Suprapubic skin (tissue), 4 donors: ENCODE measurements around the gene RNPEPL1. TPM values are rescaled to one million over a fixed set of nuclear protein-coding genes. Genes with fewer than 3 reads are reported as not detected.
"Not testable (repeated sequence)": the region's sequence is repeated elsewhere in the genome, so short reads cannot be mapped to it uniquely, and the experiment has no call there.

Experiments
- DNase-seq, 2 donors: peaks; one replicate each; pipeline ENCODE4 v3.0.0-alpha.2; 2019; ENCODE audit warnings: low spot score in 2 of 2
- H3K27ac ChIP-seq: fragments of 200-600 bp; sonication (generic); one replicate; pipeline ENCODE4 v1.5.1; 2019
- H3K27me3 ChIP-seq: fragments of 200-600 bp; sonication (generic); one replicate; pipeline ENCODE4 v1.5.1; 2019
- H3K36me3 ChIP-seq: fragments of 200-600 bp; sonication (generic); one replicate; pipeline ENCODE4 v1.5.1; 2019
- H3K4me1 ChIP-seq: fragments of 200-600 bp; sonication (generic); one replicate; pipeline ENCODE4 v1.5.1; 2019
- H3K4me3 ChIP-seq: fragments of 200-600 bp; sonication (generic); one replicate; pipeline ENCODE4 v1.5.1; 2019; ENCODE audit warnings: mild to moderate bottlenecking
- H3K9me3 ChIP-seq: fragments of 200-600 bp; sonication (generic); one replicate; pipeline ENCODE4 v1.5.1; 2019
- EP300 ChIP-seq: sonication (generic); formaldehyde crosslinking; IDR thresholded peaks from one replicate; pipeline ENCODE4 v1.6.1; 2017; ENCODE audit warnings: antibody characterized with exemption
- POLR2A ChIP-seq, 2 donors: fragments of 450-650 bp; IDR thresholded peaks; one replicate each; pipeline ENCODE4 v1.6.1; 2017; ENCODE audit warnings: antibody characterized with exemption in 2 of 2, mild to moderate bottlenecking in 2 of 2, moderate library complexity in 2 of 2
- POLR2AphosphoS5 ChIP-seq, 3 donors: sonication (generic); formaldehyde crosslinking; IDR thresholded peaks; one replicate each; pipeline ENCODE4 v1.6.1; 2017; ENCODE audit warnings: antibody characterized with exemption in 3 of 3
- WGBS: methylation state at CpG from one replicate; pipeline ENCODE4 v1.1.5; 2018; 5-methylcytosine and 5-hydroxymethylcytosine counted together
- total RNA-seq, 4 donors: library from RNA; depleted of rRNA; stranded (reverse); fragments of >200 nt; gene quantifications; one replicate each; pipeline ENCODE4 v1.1.0, GENCODE V29; 2016
- TF ChIP-seq, protein P1 (sequence below), 2 donors: fragments of 200-600 bp in 1 of 2; fragments of 450-650 bp in 1 of 2; sonication (generic) in 1 of 2; IDR thresholded peaks; one replicate each; pipeline ENCODE4 v1.5.1; 2016 to 2019; ENCODE audit warnings: antibody characterized with exemption in 2 of 2, mild to moderate bottlenecking in 1 of 2, moderate library complexity in 1 of 2

RNPEPL1 gene
- total RNA-seq, 4 donors from 2014 or later: 70.8 to 104 (median 72.6) TPM

DNA sequence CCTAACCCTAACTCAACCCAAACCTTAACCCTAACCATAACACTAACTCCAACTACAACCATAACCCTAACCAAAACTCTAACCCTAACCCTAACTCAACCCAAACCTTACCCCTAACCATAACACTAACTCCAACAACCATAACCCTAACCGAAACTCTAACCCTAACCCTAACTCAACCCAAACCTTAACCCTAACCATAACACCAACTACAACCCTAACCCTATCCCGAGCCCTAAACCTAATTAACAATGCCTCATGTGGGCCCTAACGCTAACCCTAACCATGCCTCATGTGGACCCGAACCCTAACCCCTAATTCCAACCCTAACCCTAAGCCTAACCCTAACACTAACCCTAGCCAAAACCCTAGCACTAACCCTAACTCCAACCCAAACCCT is 45.5 kb downstream of the RNPEPL1 start:
- WGBS: 95% methylated on average over 4 of the region's 4 CpGs
- H3K36me3 ChIP-seq: no peaks in the 10 kb centered on the region
- DNase-seq: no peak
- no peak overlapping the region for H3K27ac ChIP-seq
- no peaks in the 10 kb centered on the region for H3K4me1 ChIP-seq
- H3K27me3 ChIP-seq: no peaks in the 10 kb centered on the region
- TF ChIP-seq EP300 (no peak), POLR2A (IDR thresholded peaks at IDR 0.05) (no peak), POLR2AphosphoS5 (IDR thresholded peaks at IDR 0.05) (no peak)
- TF ChIP-seq, protein P1, sequence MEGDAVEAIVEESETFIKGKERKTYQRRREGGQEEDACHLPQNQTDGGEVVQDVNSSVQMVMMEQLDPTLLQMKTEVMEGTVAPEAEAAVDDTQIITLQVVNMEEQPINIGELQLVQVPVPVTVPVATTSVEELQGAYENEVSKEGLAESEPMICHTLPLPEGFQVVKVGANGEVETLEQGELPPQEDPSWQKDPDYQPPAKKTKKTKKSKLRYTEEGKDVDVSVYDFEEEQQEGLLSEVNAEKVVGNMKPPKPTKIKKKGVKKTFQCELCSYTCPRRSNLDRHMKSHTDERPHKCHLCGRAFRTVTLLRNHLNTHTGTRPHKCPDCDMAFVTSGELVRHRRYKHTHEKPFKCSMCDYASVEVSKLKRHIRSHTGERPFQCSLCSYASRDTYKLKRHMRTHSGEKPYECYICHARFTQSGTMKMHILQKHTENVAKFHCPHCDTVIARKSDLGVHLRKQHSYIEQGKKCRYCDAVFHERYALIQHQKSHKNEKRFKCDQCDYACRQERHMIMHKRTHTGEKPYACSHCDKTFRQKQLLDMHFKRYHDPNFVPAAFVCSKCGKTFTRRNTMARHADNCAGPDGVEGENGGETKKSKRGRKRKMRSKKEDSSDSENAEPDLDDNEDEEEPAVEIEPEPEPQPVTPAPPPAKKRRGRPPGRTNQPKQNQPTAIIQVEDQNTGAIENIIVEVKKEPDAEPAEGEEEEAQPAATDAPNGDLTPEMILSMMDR (IDR thresholded peaks at IDR 0.05): no peak
- no peak overlapping the region for H3K4me3 ChIP-seq
- no peaks in the 10 kb centered on the region for H3K9me3 ChIP-seq

GRCh38 chr2:240614391-240614790 is 46.1 kb downstream of the RNPEPL1 start:
- WGBS: 96% methylated on average over 7 of the region's 9 CpGs
- Histone ChIP-seq H3K4me3 (no peak overlapping the region), H3K9me3 (no peaks in the 10 kb centered on the region), H3K27me3 (no peaks in the 10 kb centered on the region), H3K36me3 (no peaks in the 10 kb centered on the region), H3K27ac (no peak overlapping the region), H3K4me1 (no peaks in the 10 kb centered on the region)
- TF ChIP-seq EP300 (no peak), POLR2AphosphoS5 (IDR thresholded peaks at IDR 0.05) (no peak), POLR2A (IDR thresholded peaks at IDR 0.05) (no peak)
- TF ChIP-seq, protein P1 (IDR thresholded peaks at IDR 0.05): no peak
- DNase-seq: peak; percentile 29 to 44

DNA sequence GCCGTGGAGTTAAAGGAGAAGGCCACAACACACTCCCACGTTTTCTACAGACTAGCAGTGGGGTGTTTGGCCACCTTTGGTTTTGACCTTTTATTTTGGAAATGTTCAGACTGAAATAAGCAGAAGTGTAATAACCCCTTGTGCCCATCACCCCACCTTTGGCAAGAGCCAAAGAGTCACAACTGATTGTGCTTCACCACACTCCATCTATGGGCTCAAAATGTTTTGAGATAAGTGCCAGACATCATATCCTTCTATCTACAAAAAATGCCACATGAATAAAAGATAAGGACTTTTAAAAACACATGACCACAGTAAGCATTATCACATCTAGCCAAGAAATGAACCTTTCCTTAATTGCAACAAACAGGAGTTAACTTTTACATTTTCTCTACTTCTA is 47.1 kb downstream of the RNPEPL1 start:
- no peak overlapping the region for H3K4me3 ChIP-seq
- no peaks in the 10 kb centered on the region for H3K9me3 ChIP-seq
- H3K4me1 ChIP-seq: no peaks in the 10 kb centered on the region
- H3K27me3 ChIP-seq: no peaks in the 10 kb centered on the region
- TF ChIP-seq POLR2A (IDR thresholded peaks at IDR 0.05) (no peak), POLR2AphosphoS5 (IDR thresholded peaks at IDR 0.05) (no peak), EP300 (no peak)
- TF ChIP-seq, protein P1 (IDR thresholded peaks at IDR 0.05): no peak
- H3K27ac ChIP-seq: no peak overlapping the region
- no peak for DNase-seq
- WGBS: 92% methylated on average over 2 of the region's 2 CpGs
- no peaks in the 10 kb centered on the region for H3K36me3 ChIP-seq

DNA sequence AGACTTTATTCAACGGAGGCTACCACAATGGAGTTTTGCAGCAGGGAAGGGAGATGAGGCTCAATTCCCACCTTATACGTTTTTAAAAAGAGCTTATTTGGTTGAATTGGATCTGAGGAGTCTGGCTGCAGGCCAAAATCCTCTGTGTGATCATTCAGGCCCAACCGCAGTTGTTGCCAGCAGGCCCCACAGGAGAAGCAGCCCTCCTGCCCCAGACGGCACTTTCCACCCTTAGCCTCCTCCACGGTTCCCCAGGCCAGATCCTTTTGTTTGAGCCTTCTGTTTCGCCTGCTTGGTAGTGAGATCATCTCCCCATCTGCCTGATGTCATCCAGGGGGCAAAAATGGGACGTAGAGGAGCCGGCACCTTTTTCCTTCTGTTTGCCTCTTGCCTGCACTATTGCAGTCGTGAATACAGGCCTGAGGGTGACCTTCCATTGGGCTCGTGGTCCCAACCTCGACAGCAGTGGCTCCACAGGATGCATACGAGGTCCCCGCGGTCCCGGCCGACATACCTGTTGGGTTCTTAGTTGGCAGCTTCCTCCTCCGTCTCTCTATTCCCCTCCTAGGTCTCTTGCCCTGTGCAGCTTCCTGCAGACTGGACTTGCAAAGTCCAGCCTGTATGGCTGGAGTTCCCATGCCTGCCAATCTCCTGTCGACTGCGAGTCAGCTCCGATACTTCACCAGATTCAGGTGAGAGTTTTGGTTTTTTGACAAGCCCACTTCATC is 47.7 kb downstream of the RNPEPL1 start:
- Histone ChIP-seq H3K27me3 (no peaks in the 10 kb centered on the region), H3K4me1 (no peaks in the 10 kb centered on the region), H3K9me3 (no peaks in the 10 kb centered on the region), H3K4me3 (no peak overlapping the region), H3K27ac (no peak overlapping the region), H3K36me3 (no peaks in the 10 kb centered on the region)
- 78% methylated on average over 19 of the region's 20 CpGs for WGBS
- peak in 1 of 2 donors; percentile 69 for DNase-seq
- TF ChIP-seq, protein P1 (IDR thresholded peaks at IDR 0.05): no peak
- TF ChIP-seq POLR2A (IDR thresholded peaks at IDR 0.05) (no peak), POLR2AphosphoS5 (IDR thresholded peaks at IDR 0.05) (no peak), EP300 (no peak)

DNA sequence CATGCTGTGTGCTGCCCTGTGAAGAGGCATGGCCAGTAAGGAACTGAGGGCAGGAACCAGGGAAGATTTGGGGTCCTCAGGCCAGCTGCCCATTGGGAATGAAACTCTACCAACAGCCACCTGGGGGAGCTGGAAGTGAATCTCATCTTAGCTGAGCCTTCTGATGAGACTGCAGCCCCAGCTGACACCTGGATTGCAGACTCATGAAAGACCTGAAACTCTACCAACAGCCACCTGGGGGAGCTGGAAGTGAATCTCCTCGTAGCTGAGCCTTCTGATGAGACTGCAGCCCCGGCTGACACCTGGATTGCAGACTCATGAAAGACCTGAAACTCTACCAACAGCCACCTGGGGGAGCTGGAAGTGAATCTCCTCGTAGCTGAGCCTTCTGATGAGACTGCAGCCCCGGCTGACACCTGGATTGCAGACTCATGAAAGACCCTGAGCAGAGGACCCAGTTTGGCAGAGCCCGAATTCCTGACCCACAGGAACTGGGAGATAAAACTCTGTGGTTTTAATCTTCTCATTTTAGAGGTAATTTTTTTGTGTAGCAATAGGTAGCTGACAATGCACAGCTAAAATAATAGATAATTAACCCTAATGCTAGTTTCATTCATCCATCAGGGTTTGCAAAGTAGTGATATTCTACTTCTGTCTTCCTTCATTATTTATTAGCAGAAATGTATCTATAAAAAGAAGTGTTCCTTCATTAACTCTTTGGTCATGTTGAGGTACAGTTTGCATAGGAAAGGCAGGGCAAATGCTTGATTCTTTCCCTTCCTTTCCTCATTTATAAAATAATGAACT is 48.8 kb downstream of the RNPEPL1 start:
- 80% methylated on average over 4 of the region's 5 CpGs for WGBS
- not testable (repeated sequence) for H3K9me3 ChIP-seq, H3K27ac ChIP-seq, H3K4me3 ChIP-seq, H3K36me3 ChIP-seq, H3K27me3 ChIP-seq, H3K4me1 ChIP-seq
- DNase-seq: peak in 1 of 2 donors; percentile 34
